ENCODE results near the gene ATRNL1.
"Not testable (repeated sequence)": the region's sequence is repeated elsewhere in the genome, so short reads cannot be mapped to it uniquely, and the experiment has no call there.

ATRNL1 gene

DNA sequence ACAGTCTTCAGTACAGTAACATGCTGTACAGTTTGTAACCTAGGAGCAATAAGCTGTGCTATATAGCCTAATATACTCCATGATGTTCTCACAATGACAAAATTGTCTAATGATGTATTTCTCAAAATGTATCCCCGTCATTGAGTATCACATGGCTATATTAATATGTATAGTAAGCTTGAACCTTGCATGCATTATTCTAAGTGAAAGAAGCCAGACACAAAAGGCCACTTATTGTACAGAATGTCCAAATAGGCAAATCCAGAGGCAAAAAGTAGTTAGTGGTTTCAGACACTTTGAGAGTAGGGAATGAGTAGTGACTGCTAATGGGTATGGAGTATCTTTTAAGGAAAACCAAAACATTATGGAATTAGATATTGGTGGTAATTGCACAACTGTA is 545.1 kb downstream of the ATRNL1 start:
- DNase-seq = no peak

DNA sequence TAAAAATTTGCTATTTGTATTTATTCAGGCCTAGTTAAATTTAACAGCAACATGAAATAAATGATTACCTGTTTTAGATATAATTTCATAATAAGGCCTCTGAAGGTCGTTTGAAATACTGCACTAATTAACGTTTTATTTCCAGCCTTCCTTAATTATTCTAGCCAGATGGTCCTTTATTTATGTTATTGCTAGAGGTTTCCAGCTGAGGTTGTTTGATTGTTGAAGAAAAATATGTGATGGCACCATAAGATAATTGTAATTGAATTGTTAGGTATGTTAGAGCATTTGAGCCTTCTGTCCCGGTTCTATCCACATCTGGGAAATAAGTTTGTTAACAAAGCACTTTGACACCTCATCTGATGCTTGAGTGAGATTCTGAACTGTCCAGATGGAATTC is 556.1 kb downstream of the ATRNL1 start:
- DNase-seq = no peak

DNA sequence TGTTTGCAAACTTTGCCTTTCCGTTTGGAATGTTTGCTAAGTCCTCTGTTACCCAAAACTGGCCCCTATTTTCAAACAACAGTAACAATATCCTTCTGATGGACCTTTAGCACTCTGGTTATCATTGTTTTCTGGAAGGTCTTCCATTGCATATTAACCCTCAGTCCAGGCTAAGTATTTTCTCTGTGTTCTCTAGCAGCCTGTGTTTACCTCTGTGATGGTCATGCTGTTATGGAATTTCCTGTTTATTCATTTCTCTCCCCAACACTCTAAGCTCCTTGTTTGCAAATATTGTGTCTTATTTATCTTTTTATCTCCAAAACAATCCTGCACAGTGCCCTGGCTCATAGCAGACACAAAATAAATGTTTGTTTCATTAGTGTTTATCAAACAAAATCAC is 560.3 kb downstream of the ATRNL1 start:
- peak in 1 of 2 experiments; percentile 26 for DNase-seq

DNA sequence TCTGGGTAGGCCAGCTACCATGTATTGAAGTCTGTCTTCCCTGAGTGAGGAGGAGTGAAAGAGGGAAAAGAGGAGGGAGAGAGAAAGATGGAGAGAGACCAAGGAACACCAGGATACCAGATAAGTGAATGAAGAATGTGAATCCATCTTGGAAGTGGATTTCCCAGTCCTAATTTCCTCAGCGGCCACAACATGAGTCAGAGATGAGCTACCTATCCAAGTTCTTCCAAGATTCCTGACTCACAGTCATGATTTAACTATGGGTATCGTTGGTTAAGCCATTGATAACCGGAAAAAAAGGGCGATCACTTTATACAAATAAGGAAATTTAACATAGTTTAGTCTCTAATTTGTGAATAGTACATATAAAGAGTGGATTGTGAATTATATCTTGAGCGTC is 561.8 kb downstream of the ATRNL1 start:
- no peak for DNase-seq

DNA sequence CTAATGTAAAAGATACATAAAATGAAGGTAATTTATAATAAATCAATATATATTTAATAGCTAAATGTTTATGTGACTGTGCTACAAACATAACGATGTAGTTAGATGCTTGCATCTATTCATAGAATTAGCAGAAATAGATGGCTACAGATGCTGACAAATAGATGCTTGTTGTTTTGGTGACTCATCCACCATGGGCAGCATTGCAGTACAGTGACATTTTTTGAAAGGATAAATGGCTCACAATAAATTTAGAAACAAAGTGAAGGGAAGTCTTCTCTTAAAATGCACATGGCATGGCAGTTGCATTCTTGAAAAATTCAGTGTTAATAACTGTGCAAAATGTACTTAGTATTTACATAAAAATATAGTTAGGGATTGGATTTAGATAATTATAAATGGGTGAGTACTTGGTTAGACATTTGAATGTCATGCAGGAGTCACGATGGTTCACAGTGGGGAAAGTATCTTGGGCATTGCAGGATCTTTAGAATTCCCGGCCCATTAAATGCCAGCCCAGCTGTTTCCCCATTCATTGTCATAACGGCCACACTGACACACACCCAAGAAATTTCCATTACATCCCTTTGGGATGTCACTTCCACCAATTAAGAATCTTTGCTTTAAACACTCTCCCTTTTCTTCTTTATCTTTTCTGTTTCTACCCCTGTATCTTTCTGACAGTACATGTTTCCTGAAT is 564.1 kb downstream of the ATRNL1 start:
- DNase-seq = peak in 1 of 2 experiments; percentile 24

DNA sequence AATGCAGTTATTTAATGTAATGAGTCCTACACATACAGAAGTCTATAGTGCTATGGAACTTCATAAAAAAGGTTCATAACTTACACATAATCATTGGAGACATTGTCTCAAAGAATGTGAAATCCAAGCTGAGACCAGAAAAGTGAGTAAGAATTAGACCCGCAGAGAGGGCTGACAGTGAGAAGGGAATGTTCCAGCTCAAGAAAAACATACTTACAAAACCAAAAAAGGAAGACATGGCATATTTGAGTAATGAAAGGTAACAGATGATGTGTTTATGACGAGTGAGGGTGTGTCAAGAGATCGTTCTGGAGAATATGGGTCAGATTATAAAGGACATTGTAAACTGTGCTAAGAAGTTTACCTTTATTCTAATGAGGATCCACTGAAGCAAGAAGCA is 566.5 kb downstream of the ATRNL1 start:
- no peak for DNase-seq

DNA sequence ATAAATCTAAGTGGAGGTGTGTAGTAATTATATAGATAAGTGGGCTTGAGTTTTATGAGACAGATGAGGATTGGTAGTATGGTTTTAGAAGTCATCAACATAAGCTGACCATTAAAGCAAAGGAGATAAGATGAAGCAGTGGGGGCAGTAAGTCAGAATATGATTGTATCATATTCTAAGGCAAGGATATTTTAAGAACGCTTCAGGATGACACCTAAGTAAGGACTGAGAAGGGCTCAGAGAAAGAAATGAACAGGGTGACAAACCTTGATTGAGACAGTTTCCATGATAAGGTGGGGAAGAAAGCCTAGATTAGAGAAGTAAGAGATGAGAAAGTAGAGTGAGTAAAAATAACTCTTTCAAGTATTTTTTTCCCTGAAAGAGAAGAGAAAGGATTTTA is 567.2 kb downstream of the ATRNL1 start:
- no peak for DNase-seq

DNA sequence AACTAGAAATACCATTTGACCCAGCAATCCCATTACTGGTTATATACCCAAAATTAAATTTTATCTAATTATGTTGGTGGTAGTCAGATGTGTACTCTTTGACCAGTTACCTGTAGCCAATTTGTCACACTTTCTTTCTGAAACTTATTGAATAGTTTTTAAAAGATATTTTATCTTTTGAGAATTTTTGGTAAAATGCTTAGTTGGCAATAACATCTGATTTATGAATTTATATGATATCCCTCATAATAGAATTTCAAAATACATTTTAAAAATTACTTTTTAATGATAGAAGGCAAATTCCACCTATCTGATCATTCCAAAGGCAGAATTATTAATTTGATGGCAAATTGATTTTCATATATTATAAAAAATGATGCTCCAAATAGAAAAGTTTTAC is 569.3 kb downstream of the ATRNL1 start:
- no peak for DNase-seq

DNA sequence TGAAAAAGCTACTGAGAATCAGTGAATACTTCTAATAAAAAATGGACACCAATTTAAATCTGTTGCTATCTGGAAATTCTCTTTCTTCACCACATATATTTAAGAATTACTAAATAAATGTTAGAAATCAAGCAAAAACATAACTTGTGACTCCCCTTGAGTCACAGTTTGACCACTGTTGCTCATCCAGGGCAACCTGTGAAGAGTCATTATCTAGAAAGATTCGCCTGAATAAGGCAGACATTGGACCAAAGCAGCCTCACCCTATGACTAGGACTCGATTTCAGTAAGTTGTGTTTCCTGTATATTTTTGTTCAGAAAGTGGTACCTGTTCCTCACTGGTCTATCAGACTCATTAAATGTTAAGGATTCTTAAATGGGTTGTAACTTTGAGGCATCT is 572.4 kb downstream of the ATRNL1 start:
- DNase-seq = no peak

DNA sequence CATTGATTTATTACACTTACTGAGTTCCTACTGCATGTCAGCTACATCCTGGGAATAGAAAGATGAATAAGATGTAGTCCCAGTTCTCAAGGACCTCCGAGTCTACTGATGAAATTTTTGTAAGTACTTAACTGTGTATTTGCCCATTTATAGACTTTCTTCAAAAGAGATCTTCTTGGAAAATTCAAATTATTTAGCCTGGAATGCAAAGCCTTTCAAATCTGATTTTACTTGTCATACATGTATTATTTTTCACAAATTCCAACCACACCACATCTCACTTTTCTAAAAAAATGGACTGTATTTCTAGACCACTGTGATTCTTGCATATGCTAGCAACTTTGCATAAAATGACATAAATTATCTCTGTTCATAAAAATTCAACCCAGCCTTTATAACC is 581.3 kb downstream of the ATRNL1 start:
- DNase-seq = no peak

DNA sequence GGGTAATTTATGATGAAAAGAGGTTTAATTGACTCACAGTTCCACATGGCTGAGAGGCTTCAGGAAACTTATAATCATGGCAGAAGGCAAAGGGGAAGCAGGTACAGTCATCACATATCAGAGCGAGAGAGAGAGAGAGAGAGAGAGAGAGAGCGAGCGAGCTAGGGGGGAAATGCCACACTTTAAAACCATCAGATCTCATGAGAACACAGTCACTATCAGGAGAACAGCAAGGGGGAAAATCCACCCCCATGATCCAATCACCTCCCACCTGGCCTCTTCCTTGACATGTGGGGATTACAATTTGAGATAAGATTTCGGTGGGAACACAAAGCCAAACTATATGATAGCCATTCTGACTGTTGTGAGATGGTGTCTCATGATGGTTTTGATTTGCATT is 603.6 kb downstream of the ATRNL1 start:
- no peak for DNase-seq

DNA sequence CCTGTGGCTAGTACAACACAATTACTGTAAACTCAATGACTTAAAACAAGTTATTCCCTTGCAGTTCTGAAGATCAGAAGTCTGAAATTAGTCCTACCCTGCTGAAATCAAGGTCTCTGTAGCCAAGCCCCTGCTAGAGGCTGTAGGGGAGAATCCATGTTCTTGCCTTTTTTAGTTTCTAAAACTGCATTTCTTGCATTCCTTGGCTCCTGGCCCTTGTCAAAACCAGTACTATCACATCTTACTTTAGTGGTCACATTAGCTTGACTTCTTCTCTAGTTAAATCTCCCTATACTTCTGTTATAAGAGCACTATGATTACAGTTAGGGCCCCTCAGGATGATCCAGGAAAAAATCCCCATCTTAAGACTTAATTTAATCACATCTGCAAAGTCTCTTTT is 612.9 kb downstream of the ATRNL1 start:
- no peak for DNase-seq

DNA sequence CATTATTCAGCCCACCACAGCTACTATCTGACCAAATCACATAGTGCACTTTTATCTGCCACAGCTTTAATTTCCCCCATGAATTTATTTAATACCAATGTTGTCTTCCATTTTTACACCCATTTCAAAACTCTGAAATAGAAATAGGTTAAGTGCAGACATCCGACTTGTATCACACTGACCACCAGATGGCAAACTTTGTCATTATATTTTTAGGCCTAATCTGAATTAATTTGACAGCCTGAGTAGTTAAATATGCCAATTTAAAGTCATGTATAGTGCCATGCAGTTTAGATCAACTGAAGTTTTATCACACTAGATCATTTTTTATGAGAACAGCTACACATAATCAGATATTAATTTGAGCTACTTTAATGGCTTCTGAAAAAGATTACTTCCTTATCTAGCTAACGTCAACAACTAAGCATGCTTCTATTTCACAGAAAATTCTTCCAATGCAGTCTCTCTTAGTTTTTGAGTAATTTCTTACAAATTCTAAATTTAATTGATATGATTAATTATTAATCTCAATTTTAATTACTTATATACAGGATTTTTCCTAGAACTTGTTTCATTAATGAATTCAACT is 613.4 kb downstream of the ATRNL1 start:
- DNase-seq = peak in 1 of 2 experiments; percentile 1

DNA sequence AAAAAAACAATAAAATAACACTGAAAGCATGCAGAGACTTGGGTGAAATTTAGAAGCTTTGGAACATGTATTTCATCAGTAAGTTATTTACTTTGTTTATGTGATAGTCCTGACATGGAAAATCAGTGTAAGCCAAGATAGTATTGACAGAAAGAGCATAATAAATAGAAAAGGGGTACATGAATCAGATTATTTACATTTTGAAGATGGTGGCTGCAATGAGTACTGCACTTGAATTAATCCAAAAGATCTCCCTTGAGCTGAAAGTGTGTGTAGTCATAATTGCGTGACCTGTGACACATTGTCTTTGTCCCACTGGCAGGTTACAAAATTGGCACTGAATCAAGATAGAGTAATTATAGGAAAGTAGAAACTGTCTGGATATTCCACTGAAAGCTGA is 617.0 kb downstream of the ATRNL1 start:
- no peak for DNase-seq

DNA sequence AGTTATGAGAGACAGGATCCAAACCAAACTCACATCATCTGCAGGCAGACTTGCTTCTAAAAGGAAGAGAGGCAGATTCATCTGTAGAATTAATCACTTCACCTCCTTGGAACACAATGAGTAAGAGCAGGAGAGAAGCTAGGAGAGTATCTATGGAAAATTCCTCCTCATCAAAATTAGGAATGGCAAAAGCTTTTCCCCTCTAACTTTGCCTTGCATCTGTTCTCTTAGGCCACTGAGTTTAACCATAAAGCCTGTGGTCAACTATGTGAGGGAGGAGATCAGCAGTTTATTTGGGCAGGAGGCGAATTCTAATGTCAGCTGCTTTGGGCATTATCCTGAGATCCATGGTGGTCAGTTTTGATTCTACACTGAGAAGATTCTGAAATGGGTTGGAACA is 618.1 kb downstream of the ATRNL1 start:
- DNase-seq = no peak

DNA sequence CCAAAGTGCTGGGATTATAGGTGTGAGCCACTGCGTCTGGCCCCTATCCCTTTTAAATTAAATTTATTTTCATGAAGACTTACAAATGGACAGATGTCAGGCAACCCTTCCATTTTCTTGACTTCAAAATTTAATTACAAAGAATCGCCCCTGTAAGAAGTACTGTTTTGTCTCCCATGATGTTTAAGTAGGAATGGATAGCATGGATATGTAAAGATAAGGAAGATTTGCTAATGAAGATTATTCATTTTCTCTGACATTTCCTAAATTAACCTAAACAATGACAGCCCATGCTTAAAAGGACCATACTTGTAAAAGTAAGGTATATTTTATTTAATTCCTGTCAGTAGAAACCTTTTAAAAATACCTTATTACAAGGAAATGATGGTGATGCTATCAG is 627.0 kb downstream of the ATRNL1 start:
- DNase-seq = no peak

DNA sequence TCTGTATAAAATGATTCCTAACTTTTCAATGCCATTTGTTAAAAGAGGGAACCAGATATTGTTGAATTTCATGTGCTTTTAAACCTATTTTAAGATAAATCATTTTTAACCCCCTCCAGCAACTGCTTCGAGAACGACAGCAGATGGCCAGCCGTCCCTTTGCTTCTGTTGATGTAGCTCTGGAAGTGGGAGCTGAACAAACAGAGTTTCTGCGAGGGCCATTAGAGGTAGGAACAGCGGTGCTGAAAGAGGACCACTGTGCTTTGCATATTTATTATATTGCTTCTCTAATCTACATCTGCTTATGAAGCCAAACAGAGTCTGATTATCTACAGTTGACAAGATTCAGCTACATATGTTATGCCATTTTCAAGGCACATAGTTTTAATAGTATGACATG is 634.0 kb downstream of the ATRNL1 start:
- DNase-seq = no peak

DNA sequence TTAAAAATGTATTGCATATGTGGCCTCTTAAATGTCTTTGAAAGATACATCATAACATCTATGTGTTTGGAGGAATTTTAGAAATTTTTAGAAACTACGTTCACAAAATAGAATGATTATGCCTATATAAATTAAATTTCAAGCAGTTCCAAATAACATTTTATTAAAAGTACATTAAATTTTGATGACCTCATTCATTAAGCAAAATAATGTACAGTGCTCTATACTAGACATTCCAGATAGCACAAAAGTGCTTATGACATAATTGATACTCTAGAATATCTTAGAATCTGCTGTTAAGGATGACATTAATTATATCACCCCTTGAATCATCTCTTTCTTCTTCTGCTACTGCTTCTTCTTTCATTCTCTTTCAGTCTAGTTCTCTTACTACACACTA is 650.9 kb downstream of the ATRNL1 start:
- no peak for DNase-seq

DNA sequence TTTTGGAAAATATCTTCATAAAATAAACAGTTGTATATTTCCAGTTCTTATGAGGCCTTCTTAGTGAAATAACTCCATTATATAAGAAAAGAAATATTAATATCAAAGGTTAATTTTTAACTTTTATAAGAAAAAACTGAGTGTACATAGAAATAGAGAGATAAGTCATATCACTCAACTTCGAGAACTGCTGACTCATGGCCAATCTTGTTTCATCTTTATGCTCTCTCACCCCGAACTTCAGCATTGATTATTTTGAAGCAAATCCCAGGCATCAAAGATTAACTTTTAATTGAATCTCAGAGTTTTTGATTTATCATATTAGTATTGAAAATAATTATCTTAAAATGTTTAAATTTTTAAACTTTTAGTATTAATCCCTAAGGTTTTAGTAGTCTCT is 652.8 kb downstream of the ATRNL1 start:
- no peak for DNase-seq

DNA sequence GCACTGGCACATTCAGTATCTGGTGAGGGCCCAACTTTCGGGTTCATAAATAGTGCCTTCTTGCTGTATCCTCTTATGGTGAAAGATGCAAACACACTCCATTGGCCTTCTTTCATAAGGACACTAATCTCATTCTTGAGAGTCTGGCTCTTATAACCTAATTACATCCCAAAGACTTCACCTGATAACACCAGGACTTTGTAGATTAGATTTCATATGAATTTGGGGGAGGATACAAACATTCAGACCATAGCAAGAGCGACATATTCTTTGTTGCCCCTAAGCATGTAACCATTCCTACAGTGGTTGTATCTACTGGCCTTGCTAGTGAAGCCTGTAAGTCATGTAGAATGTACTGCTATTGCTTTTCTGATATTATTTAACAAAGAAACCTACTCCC is 654.6 kb downstream of the ATRNL1 start:
- DNase-seq = no peak

DNA sequence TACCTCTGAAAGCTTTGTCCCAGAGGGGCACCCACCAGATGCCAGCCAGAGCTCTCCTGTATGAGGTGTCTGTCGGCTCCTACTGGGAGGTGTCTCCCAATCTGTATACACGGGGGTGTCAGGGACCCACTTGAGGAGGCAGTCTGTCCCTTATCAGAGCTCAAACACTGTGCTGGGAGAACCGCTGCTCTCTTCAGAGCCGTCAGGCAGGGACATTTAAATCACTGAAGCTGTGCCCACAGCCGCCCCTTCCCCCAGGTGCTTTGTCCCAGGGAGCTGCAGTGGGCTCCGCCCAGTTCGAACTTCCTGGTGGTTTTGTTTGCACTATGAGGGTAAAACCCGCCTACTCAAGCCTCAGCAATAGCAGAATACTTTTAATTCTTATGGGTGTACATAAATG is 665.3 kb downstream of the ATRNL1 start:
- not testable (repeated sequence) for DNase-seq

DNA sequence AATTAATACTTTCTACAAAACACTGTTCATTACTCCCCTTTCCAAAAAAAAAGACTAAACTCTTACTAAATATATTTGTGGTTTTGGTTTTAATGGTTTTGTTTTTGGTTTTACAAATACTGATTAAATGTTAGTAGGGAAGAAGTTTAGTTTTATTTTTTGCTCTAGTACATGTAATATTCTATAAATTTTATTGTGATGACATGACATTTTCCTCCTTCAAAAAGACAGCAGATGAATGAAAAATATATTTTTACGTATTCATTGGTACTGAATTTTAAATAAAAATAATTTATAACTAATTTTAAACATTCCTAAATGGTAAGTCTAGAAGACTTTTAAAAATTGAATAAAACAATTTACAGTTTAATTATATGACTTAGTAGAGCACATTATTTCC is 667.0 kb downstream of the ATRNL1 start:
- DNase-seq = no peak

DNA sequence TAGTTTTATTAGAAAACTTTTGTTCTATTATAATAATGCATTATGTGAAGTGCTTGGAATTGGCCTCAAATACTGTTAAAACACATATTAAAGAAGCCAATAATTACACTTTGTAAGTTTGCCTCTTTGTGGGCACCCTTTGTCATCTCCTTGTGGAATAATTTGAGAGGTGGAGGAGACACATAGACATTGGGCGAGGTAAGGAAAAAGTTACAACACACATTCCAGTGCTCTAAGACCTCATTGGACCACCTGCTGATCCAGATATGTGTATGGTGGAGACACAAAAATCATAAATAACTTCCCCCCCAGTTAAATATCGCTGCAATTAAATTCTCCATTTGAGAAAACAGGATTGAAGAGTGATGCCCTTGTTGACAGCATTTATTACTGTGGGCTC is 668.0 kb downstream of the ATRNL1 start:
- DNase-seq = no peak

DNA sequence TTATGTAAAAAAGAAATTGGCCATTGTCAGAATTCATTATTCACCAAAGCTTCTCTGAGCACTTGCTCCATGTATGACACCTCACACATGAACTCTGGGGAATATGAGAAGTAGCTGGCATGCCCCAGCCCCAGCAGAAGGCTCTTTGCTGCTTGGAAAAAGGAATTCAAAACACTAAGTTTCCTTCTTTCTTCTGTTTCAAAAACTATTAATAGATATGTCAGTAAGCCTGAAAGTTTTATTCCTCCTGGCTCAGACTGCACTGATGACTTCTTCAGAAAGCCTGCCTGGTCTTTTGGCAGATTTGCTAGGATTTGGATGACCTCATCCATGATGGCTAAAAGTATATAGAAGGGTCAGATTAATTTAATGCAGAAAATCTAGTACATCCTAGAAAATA is 668.9 kb downstream of the ATRNL1 start:
- DNase-seq = no peak

DNA sequence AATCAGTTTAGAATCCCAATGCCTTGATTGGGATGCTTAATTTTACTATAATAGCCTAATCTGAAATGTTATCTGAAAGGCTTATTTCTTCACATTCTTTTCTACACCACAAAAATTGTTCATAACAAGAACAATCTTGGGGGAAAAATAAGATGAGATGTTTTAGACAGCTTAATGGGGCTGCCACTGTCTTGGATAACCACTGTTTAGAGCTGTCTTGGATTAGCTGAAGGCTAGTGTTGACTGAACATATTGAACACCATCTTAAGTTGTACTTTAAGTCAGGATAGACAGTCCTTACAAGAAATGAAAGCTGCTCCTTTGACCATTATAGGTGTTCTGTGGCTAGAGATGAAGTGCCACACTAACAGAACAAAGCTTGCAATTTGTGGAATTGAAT is 678.6 kb downstream of the ATRNL1 start:
- no peak for DNase-seq
